Measurements from ENCODE around the gene PTGDS. TPM values are rescaled to one million over a fixed set of nuclear protein-coding genes. Genes with fewer than 3 reads are reported as not detected.

Gene PTGDS
- total and polyA plus RNA-seq, 10 of the 15 experiments (the other 5 are each of a cell fraction or from before 2014, with no cell fraction given): not detected

DNA sequence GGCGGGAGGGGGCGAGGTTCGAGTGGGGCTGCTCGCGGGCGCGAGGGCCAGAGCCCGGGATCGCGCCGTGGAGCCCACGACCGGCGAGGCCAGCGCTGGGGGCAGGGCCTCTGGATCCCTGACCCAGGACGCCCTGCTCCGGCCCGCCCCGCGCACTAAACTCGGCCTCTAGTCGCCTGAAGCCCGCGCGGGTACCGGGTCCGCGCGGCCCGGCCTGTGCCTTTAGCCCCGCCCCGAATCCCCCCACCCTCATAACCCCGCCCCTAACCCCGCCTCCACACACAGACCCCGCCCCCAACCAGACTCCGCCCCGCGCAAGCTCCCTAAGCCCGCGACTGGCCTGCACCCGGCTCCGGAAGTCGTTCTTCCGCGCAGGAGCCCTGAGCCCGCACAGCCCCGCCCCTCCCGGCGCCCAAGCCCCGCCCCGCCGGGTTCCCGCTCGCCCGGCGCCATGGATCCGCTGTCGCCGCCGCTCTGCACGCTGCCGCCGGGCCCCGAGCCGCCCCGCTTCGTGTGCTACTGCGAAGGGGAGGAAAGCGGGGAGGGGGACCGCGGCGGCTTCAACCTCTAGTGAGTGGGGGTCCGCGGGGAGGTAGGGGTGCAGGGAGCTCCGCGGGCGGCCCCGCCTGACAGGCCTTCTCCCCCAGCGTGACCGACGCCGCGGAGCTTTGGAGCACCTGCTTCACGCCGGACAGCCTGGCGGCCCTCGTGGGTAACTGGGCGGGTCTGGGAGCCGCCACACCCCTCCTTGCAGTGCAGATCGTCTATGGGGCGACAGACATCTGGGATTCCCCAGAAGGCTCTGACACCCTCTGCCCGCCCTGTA is 14.9 kb downstream of the PTGDS start, which contains the start of gene PAXX (continued):
- TF ChIP-seq, protein P1, sequence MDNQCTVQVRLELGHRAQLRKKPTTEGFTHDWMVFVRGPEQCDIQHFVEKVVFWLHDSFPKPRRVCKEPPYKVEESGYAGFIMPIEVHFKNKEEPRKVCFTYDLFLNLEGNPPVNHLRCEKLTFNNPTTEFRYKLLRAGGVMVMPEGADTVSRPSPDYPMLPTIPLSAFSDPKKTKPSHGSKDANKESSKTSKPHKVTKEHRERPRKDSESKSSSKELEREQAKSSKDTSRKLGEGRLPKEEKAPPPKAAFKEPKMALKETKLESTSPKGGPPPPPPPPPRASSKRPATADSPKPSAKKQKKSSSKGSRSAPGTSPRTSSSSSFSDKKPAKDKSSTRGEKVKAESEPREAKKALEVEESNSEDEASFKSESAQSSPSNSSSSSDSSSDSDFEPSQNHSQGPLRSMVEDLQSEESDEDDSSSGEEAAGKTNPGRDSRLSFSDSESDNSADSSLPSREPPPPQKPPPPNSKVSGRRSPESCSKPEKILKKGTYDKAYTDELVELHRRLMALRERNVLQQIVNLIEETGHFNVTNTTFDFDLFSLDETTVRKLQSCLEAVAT (IDR thresholded peaks at IDR 0.05): no peak
- TF ChIP-seq SRF (IDR thresholded peaks at IDR 0.05; ENCODE audit: low read depth in 2 of 2, low read length in 2 of 2) (no peak), LARP7 (IDR thresholded peaks at IDR 0.05) (peak; percentile 82), WRNIP1 (IDR thresholded peaks at IDR 0.05; ENCODE audit: borderline replicate concordance, low read depth, low read length) (no peak), NR2F1 (conservative IDR thresholded peaks at IDR 0.05) (peak; percentile 19; the same call in 1 of the 2 replicates), BRCA1 (IDR thresholded peaks at IDR 0.05; ENCODE audit: low read depth, low read length) (no peak), MYC (IDR thresholded peaks at IDR 0.05; ENCODE audit: insufficient read depth, insufficient read length, insufficient replicate concordance, low read length, severe bottlenecking) (peak; percentile 29), HDGF (IDR thresholded peaks at IDR 0.05) (peak; percentile 56; the same call in 1 of the 2 replicates), EGR1 (IDR thresholded peaks at IDR 0.05; ENCODE audit: borderline replicate concordance in 1 of 2, low read depth in 2 of 2, low read length in 2 of 2) (no peak; a peak in 1 of 3 replicates), DPF2 (IDR thresholded peaks at IDR 0.05) (peak; percentile 74; the same call in 1 of the 2 replicates), POLR2AphosphoS5 (IDR thresholded peaks at IDR 0.05; ENCODE audit: low read length) (no peak), NFIC (IDR thresholded peaks at IDR 0.05; ENCODE audit: low read depth, low read length) (no peak), KLF5 (IDR thresholded peaks at IDR 0.05; ENCODE audit: partially characterized antibody) (no peak), TCF3 (IDR thresholded peaks at IDR 0.05; ENCODE audit: borderline replicate concordance, insufficient read depth, low read depth, low read length) (0 out of 2 replicates have a peak, but pooled peaks have one; percentile 54), STAT1 (conservative IDR thresholded peaks at IDR 0.05) (no peak), SP1 (IDR thresholded peaks at IDR 0.05; ENCODE audit: low read depth, low read length) (no peak), ASH2L (IDR thresholded peaks at IDR 0.05; ENCODE audit: borderline replicate concordance, low read depth) (no peak), RCOR1 (conservative IDR thresholded peaks at IDR 0.05; ENCODE audit: low read depth, low read length) (no peak), BACH1 (IDR thresholded peaks at IDR 0.05; ENCODE audit: borderline replicate concordance) (peak; percentile 68; the same call in 1 of the 2 replicates)
- TF ChIP-seq, protein P2, sequence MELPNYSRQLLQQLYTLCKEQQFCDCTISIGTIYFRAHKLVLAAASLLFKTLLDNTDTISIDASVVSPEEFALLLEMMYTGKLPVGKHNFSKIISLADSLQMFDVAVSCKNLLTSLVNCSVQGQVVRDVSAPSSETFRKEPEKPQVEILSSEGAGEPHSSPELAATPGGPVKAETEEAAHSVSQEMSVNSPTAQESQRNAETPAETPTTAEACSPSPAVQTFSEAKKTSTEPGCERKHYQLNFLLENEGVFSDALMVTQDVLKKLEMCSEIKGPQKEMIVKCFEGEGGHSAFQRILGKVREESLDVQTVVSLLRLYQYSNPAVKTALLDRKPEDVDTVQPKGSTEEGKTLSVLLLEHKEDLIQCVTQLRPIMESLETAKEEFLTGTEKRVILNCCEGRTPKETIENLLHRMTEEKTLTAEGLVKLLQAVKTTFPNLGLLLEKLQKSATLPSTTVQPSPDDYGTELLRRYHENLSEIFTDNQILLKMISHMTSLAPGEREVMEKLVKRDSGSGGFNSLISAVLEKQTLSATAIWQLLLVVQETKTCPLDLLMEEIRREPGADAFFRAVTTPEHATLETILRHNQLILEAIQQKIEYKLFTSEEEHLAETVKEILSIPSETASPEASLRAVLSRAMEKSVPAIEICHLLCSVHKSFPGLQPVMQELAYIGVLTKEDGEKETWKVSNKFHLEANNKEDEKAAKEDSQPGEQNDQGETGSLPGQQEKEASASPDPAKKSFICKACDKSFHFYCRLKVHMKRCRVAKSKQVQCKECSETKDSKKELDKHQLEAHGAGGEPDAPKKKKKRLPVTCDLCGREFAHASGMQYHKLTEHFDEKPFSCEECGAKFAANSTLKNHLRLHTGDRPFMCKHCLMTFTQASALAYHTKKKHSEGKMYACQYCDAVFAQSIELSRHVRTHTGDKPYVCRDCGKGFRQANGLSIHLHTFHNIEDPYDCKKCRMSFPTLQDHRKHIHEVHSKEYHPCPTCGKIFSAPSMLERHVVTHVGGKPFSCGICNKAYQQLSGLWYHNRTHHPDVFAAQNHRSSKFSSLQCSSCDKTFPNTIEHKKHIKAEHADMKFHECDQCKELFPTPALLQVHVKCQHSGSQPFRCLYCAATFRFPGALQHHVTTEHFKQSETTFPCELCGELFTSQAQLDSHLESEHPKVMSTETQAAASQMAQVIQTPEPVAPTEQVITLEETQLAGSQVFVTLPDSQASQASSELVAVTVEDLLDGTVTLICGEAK (IDR thresholded peaks at IDR 0.05; ENCODE audit: borderline replicate concordance): no peak
- TF ChIP-seq, protein P3, sequence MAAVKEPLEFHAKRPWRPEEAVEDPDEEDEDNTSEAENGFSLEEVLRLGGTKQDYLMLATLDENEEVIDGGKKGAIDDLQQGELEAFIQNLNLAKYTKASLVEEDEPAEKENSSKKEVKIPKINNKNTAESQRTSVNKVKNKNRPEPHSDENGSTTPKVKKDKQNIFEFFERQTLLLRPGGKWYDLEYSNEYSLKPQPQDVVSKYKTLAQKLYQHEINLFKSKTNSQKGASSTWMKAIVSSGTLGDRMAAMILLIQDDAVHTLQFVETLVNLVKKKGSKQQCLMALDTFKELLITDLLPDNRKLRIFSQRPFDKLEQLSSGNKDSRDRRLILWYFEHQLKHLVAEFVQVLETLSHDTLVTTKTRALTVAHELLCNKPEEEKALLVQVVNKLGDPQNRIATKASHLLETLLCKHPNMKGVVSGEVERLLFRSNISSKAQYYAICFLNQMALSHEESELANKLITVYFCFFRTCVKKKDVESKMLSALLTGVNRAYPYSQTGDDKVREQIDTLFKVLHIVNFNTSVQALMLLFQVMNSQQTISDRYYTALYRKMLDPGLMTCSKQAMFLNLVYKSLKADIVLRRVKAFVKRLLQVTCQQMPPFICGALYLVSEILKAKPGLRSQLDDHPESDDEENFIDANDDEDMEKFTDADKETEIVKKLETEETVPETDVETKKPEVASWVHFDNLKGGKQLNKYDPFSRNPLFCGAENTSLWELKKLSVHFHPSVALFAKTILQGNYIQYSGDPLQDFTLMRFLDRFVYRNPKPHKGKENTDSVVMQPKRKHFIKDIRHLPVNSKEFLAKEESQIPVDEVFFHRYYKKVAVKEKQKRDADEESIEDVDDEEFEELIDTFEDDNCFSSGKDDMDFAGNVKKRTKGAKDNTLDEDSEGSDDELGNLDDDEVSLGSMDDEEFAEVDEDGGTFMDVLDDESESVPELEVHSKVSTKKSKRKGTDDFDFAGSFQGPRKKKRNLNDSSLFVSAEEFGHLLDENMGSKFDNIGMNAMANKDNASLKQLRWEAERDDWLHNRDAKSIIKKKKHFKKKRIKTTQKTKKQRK (IDR thresholded peaks at IDR 0.05; ENCODE audit: low read depth, low read length): no peak
